Measurements from ENCODE around the gene SEC14L3.

DNA sequence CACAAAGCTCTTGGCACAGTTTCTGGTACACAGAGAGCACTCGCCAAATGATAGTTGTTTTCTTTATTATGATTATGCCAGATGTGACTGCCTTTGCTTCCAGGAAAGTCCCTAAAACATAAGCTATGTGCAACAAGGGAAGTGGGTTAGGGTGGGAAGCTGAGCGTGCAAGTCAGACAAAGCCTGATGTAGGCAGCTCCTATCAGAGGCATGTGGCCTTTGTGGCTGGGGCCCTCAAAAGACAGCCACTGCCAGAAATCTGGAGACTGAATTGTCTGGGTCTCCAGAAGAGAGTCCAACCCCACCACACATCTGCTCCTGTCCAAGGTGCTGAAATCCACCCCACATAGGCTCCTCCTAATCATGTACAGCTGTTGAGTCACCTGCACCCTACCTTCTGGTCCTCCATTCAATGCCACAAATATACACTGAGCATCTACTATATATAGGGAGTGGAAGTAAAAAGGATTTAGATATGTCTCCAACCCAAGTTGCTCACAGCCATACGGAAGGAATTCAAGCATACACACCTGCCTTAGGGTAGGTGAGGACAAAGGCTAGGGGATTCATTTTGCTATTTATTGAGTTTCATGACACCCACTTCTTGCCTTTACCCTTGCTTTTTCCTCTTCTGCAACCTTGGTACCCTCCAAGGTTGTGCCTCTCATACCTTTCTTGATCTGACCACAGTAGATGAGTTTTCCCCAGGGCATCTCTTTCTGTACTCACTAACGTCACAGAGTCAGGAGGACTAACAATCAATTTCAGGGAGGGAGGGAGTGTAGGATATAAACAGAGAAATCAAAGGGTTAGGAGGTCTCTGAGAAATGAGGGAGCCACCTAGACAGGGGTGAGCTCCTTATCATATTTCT, 12.4 kb downstream of the SEC14L3 start:
- TF ChIP-seq POLR2A (IDR thresholded peaks at IDR 0.05; ENCODE audit: insufficient read depth in 1 of 2, low read depth in 2 of 2, low read length in 2 of 2) = no peak
- no peak for TF ChIP-seq ZNF136 (CRISPR knock-in tag; IDR thresholded peaks at IDR 0.05; ENCODE audit: low read depth)
- TF ChIP-seq, protein P1, sequence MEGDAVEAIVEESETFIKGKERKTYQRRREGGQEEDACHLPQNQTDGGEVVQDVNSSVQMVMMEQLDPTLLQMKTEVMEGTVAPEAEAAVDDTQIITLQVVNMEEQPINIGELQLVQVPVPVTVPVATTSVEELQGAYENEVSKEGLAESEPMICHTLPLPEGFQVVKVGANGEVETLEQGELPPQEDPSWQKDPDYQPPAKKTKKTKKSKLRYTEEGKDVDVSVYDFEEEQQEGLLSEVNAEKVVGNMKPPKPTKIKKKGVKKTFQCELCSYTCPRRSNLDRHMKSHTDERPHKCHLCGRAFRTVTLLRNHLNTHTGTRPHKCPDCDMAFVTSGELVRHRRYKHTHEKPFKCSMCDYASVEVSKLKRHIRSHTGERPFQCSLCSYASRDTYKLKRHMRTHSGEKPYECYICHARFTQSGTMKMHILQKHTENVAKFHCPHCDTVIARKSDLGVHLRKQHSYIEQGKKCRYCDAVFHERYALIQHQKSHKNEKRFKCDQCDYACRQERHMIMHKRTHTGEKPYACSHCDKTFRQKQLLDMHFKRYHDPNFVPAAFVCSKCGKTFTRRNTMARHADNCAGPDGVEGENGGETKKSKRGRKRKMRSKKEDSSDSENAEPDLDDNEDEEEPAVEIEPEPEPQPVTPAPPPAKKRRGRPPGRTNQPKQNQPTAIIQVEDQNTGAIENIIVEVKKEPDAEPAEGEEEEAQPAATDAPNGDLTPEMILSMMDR (CRISPR knock-in tag; IDR thresholded peaks at IDR 0.05) = no peak

Data from HepG2 (cell line).